Kidney (tissue), 14 donors: ENCODE results near the gene EPS8L3. TPM values are rescaled to one million over a fixed set of nuclear protein-coding genes. Genes with fewer than 3 reads are reported as not detected.
"Not testable (repeated sequence)": the region's sequence is repeated elsewhere in the genome, so short reads cannot be mapped to it uniquely, and the experiment has no call there.

Experiments used
- DNase-seq, 5 donors: peaks; one replicate each; pipeline ENCODE4 v3.0.0-alpha.2; 2013 to 2020
- FAIRE-seq: peaks from 2 replicates; lab custom pipeline; 2012; peaks lifted over from hg19 to GRCh38; lab: Jason Lieb, UNC
- H3K27ac ChIP-seq, 2 donors: one replicate each; pipeline ENCODE4 v1.7.0; 2013; ENCODE audit warnings: low read depth in 2 of 2, low read length in 2 of 2, inconsistent platforms in 1 of 2
- H3K27me3 ChIP-seq: one replicate; pipeline ENCODE4 v1.7.1; 2013; ENCODE audit warnings: low read length, inconsistent platforms; ENCODE audit not compliant: control insufficient read depth, insufficient read depth
- H3K36me3 ChIP-seq, 3 donors: one replicate each; pipeline versions ENCODE4 v1.7.0 to v1.7.1; 2013; ENCODE audit warnings: low read length in 3 of 3, control low read depth in 1 of 3, inconsistent platforms in 1 of 3; ENCODE audit not compliant: insufficient read depth in 3 of 3, control insufficient read depth in 2 of 3
- H3K4me1 ChIP-seq, 3 donors: one replicate each; pipeline versions ENCODE4 v1.7.0 to v1.7.1; 2013; ENCODE audit warnings: low read length in 3 of 3, inconsistent platforms in 1 of 3, low read depth in 1 of 3; ENCODE audit not compliant: control insufficient read depth in 2 of 3, insufficient read depth in 2 of 3
- H3K4me3 ChIP-seq, 3 donors: one replicate each; pipeline versions ENCODE4 v1.7.0 to v1.8.1; 2013; ENCODE audit warnings: low read length in 3 of 3, control low read depth in 1 of 3, inconsistent platforms in 1 of 3
- H3K9ac ChIP-seq, 3 donors: one replicate each; pipeline versions ENCODE4 v1.7.0 to v1.7.1; 2013; ENCODE audit warnings: low read length in 3 of 3, control low read depth in 1 of 3, inconsistent platforms in 1 of 3
- H3K9me3 ChIP-seq, 3 donors: one replicate each; pipeline versions ENCODE4 v1.7.0 to v1.7.1; 2013; ENCODE audit warnings: low read length in 3 of 3, control low read depth in 1 of 3, inconsistent platforms in 1 of 3; ENCODE audit not compliant: control insufficient read depth in 2 of 3, insufficient read depth in 1 of 3
- intact Hi-C: fragments of 100-400 bp; cut with DNase I; formaldehyde crosslinking; loops from one replicate; pipeline ENCODE4 v1.11.1; 2022
- polyA plus RNA-seq: library from polyadenylated mRNA; stranded (reverse); fragments of 350-450 nt; fragmentation: Illumina TruSeq; extraction: RNeasy Lipid Tissue Mini Kit (QIAGEN cat#74804); gene quantifications from one replicate; pipeline ENCODE4 v1.2.3, GENCODE V29; 2014; ENCODE audit warnings: low read depth, low replicate concordance; ENCODE audit not compliant: insufficient read depth
- total RNA-seq: library from RNA; stranded (reverse); fragmentation: NEBNext Ultra II Directional; extraction: Animal tissue kit (Norgen Biotek cat#: 25700); gene quantifications from one replicate; pipeline ENCODE4 v1.2.1, GENCODE V29; 2021
- TF ChIP-seq, protein P1 (sequence below): IDR thresholded peaks from 3 replicates; pipeline ENCODE4 v1.5.1; 2012; ENCODE audit warnings: mild to moderate bottlenecking, moderate library complexity, borderline replicate concordance; ENCODE audit not compliant: insufficient read depth; ENCODE audit errors: extremely low read depth
- donor health status: control.
- donor health status: control.
- donor health status: control.
- donor health status: control.
- donor health status: control.
- donor health status: DM: yes; HTN: yes; CAD: no.
- donor health status: Normal renal cell carcinoma (clear cell type).

EPS8L3 gene
- total and polyA plus RNA-seq, 2 donors from 2014 or later, result 1.8 TPM; not detected in 1

DNA sequence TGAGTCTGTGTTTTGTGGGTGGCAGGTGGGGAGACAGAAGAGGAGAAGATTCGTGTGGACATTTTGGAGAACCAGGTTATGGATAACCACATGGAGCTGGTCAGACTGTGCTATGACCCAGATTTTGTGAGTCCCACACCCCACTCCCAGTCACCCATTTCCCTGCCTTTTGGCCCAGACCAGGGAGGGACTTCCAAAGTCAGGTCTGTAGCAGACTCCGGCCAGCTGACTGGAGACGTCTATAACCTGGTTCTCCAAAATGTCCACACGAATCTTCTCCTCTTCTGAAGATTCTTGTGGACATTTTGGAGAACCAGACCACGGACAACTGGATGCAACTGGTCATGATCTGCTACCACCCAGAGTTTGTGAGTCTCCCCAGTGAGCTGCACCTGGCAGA is 50.1 kb downstream of the EPS8L3 start:
- Histone ChIP-seq H3K27ac (no peak overlapping the region), H3K27me3 (no peaks in the 10 kb centered on the region), H3K4me1 (no peaks in the 10 kb centered on the region), H3K36me3 (no peaks in the 10 kb centered on the region), H3K9ac (no peak overlapping the region), H3K4me3 (no peak overlapping the region), H3K9me3 (no peaks in the 10 kb centered on the region)
- intact Hi-C loops, result no loop called here
- no peak for FAIRE-seq
- DNase-seq, result no peak
- TF ChIP-seq, protein P1, sequence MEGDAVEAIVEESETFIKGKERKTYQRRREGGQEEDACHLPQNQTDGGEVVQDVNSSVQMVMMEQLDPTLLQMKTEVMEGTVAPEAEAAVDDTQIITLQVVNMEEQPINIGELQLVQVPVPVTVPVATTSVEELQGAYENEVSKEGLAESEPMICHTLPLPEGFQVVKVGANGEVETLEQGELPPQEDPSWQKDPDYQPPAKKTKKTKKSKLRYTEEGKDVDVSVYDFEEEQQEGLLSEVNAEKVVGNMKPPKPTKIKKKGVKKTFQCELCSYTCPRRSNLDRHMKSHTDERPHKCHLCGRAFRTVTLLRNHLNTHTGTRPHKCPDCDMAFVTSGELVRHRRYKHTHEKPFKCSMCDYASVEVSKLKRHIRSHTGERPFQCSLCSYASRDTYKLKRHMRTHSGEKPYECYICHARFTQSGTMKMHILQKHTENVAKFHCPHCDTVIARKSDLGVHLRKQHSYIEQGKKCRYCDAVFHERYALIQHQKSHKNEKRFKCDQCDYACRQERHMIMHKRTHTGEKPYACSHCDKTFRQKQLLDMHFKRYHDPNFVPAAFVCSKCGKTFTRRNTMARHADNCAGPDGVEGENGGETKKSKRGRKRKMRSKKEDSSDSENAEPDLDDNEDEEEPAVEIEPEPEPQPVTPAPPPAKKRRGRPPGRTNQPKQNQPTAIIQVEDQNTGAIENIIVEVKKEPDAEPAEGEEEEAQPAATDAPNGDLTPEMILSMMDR, result no peak

DNA sequence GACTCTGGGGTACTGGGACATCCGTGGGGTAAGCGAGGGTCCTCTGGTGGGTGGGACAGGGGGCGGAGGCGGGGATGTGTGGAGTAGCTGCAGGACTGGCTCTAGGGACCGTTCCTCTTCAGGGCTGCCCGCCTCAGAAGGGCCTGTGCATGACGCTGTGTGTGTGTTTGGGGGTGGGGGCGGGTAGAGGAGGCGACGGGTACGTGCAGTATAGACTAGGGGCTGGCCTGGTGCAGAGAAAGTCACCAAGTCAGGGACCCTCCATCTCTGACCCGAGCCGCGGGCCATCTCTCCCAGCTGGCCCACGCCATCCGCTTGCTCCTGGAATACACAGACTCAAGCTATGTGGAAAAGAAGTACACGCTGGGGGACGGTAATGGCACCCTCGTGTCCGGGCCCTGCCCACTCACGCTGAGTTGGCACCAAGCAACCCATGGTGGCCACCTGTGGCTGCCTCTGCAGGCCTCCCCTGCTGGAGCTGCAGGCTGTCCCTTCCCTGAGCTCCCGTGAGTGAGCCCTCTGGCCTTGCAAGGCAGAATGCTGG is 51.3 kb downstream of the EPS8L3 start:
- Histone ChIP-seq H3K4me1 (no peaks in the 10 kb centered on the region), H3K27ac (no peak overlapping the region), H3K4me3 (peak overlapping the region in 2 of 3 donors; percentile 6 to 21), H3K27me3 (no peaks in the 10 kb centered on the region), H3K9ac (no peak overlapping the region), H3K36me3 (no peaks in the 10 kb centered on the region), H3K9me3 (no peaks in the 10 kb centered on the region)
- DNase-seq (no peak), FAIRE-seq (no peak)
- intact Hi-C loops, result no loop called here
- TF ChIP-seq, protein P1, result no peak

DNA sequence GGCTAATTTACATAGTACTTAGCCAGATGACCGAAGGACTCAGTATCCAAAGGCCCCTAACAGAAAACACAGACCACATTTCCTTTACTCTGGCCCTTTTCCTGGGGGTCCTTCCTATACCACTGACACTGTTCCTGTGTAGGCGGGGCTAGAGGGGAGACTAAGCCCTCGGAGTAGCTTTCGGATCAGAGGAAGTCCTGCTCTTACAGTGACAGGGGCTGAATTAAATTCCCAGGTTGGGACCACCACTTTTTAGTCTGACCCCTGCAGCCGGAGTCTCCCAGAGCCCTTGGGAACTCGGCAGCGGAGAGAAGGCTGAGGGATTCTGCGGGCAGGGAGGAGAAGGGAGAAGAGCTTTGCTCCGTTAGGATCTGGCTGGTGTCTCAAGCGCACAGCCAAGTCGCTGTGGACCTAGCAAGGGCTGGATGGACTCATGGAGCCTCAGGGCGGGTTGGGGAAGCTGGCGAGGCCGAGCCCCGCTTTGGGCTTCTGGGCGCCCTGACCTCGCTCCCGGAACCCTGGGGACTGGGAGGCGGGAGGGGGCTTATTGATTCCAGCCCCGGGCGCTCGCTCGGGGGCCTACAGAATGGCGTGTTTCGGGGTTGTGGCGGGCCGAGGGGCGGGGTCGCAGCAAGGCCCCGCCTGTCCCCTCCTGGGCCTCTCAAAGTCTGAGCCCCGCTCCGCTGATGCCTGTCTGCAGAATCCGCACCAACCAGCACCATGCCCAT is 52.0 kb downstream of the EPS8L3 start, which contains the start of gene GSTM5:
Gene GSTM5, plus strand, starts transcription at position 659 of the 728 bp plus-strand sequence. Its CDS starts 62 bp downstream, at position 721.
- H3K4me1 ChIP-seq, intact Hi-C loops, H3K9me3 ChIP-seq, H3K9ac ChIP-seq, H3K36me3 ChIP-seq, H3K27ac ChIP-seq, FAIRE-seq, H3K27me3 ChIP-seq: not testable (repeated sequence)
- H3K4me3 ChIP-seq, result peak within 1 kb of the TSS in 2 of 3 donors; percentile 6 to 21
- peak; percentile 42 to 74 (median 65) for DNase-seq

DNA sequence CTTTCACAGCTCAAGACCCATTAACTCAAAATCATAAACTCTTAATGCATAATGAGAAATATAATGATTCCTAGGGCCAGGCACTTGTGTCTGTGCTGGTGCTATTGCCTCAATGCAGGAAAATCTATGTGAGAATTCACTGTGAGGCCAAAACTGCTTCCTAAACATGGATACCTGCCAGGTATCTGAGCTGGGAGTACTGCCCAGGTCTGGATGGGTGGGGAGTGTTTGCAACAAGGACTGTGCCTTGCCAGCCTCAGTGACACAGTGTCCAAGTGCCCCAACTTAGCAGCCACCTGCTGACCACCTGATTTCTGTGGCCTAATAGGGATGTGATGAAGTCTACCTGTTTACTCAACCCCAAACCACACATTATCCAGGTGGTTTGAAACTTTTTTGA is 53.9 kb downstream of the EPS8L3 start:
- H3K27me3 ChIP-seq, H3K4me3 ChIP-seq, H3K36me3 ChIP-seq, intact Hi-C loops, H3K4me1 ChIP-seq, H3K9ac ChIP-seq, DNase-seq, FAIRE-seq, H3K27ac ChIP-seq, H3K9me3 ChIP-seq: not testable (repeated sequence)

DNA sequence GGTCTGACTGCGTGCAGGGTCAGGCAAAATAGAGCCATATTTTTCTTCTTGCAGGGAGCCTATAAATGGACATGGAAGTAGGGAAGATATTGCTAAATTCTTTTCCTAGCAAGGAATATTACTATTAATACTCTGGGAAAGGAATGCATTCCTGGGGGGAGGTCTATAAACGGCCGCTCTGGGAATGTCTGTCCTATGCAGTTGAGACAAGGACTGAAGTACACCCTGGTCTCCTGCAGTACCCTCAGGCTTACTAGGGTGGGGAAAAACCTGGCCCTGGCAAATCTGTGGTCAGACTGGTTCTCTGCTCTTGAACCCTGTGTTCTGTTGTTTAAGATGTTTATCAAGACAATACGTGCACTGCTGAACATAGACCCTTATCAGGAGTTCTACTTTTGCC is 54.8 kb downstream of the EPS8L3 start:
- H3K27ac ChIP-seq, H3K9me3 ChIP-seq, H3K9ac ChIP-seq, H3K4me1 ChIP-seq, H3K36me3 ChIP-seq, H3K4me3 ChIP-seq, FAIRE-seq, H3K27me3 ChIP-seq, DNase-seq, intact Hi-C loops: not testable (repeated sequence)
